HG03280 (cell line): ENCODE results near the gene PLXNC1.

Experiments
- ATAC-seq: cut with Tn5 transposase; IDR thresholded peaks from one replicate; pipeline ENCODE4 v1.9.1; 2021; ENCODE audit warnings: mild to moderate bottlenecking, moderate library complexity; ENCODE audit not compliant: unreplicated experiment

The PLXNC1 gene

DNA sequence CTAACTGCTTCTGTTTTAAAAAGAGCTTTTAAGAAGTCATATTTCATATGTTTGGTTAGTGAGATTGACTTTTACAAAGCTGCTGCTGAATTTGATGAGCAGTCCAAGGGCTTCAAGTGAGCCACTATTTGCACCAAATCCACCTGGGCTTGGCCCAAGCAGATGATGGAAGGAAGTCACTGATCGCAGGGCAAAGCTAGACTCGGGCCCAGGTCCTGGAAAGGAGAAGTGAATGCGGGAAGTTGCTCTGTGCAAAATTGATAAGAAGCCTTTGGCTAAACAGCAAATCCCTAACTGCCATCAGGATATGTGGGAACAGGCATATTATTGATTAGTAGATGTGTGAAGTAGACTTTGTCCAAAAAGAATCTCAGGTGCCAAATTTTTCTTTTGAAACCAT, 30.5 kb downstream of the PLXNC1 start:
- no peak for ATAC-seq

GRCh38 chr12:94179723-94180122, 31.3 kb downstream of the PLXNC1 start:
- ATAC-seq, result no peak

DNA sequence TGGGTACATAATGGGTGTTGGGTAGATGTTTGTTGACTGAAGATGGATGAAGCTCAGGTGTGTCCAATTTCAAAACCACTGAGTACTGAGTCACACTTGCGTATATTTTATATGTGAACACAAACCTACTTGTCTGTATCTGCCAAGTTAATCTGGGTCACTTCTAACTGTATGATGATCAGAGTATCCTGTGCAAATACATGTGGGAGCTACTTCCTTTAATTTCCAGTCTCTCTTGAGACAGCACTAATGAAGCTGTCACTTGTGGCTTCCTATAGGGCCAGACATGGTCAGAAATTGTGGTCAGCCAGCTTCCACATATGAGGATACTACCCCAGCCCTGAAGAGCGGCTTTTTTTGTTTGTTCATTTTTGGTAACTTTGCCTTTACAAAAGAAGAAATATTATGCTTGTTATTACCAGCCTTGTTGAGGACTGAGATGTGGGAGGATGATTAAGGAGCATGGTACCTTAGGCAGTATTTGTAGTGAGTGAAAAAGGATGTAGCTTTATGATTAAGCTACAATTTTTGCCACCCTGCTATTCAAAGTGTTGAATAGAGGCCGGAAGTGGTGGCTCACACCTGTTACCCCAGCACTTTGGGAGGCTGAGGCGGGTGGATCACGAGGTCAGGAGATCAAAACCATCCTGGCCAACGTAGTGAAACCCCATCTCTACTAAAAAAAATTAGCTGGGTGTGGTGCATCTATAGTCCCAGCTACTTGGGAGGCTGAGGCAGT, 32.4 kb downstream of the PLXNC1 start:
- no peak for ATAC-seq

DNA sequence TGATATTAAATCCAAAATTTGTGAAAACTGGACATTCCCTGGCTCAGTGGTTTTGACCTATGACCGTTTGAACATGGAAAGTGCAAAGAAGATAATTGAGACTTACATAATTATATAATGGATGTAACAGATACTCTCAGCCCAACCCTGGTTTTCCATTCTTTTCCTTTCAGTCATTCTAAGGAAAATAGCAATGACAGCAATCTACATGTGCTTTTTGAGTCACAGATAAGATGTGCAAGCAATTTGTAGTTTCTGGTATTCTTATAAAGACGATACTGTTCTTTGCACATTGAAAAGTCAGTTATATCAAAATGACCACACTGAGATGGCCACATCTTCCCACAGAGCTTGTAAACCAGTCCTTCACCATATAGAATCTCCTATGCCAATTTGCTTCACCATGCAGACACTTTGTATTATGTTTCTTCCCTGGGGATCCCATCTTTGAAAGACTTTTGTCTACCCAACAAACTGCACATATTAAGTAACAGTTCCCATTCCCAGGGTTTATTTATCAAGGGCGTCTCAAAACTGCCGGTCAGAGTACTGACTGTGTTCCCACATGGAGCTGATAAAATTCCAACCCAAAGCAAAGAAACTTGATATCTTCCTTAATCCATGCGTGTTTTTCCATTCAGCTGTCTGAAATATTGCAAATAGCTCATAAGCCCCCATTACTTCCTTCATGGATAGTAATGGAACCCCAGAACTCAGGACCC, 34.8 kb downstream of the PLXNC1 start:
- no peak for ATAC-seq

DNA sequence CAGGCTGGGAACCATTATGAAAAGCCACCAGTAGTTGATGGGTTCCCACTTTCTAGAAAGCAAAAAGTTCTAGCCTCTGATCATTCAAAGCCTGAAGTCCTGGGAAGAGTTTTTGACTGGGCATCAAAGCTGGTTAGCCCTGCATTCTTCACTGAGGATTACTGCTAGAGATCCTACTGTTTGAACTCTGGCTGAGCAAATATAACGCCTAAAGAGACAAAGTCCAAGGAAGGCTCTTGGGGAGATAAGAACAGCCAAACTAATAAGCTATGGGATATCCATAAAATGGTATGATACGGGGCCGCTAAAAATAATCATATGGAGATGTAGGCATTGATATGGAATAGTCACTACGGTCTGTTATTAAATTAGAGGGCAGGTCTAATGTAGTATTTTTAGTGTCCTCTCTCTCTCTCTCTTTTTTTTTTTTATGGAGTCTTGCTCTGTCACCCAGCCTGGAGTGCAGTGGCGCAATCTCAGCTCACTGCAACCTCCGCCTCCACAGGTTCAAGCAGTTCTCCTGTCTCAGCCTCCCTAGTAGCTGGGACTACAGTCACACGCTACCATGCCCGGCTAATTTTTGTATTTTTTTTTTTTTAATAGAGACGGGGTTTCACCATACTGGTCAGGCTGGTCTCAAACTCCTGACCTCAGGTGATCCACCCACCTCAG, 35.5 kb downstream of the PLXNC1 start:
- no peak for ATAC-seq

DNA sequence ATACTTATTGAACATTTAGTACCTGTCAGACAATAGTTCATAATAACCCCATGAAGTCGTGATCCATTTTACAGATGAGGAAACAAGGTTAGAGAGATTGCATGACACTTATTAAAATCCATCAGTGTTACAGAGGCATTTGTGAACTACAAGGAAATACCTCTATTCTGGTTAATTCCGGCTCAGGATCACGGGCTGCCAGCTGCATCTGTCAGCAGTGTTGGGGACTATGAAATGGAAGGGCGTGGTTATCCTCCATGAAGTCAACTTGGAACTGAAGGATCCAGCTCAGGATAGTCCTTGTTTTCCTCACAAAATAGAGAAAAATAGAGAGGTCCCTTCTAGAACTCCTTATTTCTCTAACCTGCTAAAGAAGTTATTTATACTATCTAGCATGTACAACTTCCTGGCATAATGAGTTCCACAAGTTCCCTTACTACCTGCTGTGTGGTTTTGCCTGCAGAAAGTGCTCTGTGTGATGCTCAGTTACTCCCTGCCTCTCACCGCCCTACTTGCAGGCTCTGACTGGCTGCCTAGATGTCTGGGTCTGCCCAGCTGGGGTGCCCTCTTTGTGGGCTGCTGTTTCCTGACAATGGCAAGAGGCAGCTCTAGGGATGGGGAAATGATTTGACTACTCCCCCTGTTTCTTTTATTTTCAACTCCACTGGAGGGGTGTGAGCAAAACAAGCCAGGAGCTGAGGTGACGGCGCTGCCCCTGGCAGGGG, 36.8 kb downstream of the PLXNC1 start:
- no peak for ATAC-seq

DNA sequence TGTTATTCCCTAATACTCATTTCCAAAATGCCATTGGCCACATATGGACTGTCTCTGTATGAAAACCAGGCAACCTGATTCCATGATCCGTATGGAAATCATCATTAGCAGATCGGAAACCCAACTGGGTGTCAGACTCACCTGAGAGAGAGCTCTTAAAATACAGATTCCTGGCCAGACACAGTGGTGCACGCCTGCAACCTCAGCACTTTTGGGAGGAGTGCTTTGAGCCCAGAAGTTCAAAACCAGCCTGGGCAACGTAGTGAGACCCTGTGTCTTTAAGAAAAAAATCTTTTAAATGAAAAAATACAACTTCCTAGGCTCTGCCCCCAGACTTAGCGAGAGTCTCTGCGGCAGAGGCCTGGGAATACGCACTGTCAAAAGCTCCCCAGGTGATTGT, 37.4 kb downstream of the PLXNC1 start:
- no peak for ATAC-seq

- ATAC-seq, result no peak
These were observed 38.2 kb downstream of the PLXNC1 start for GRCh38 chr12:94186278-94187241.

DNA sequence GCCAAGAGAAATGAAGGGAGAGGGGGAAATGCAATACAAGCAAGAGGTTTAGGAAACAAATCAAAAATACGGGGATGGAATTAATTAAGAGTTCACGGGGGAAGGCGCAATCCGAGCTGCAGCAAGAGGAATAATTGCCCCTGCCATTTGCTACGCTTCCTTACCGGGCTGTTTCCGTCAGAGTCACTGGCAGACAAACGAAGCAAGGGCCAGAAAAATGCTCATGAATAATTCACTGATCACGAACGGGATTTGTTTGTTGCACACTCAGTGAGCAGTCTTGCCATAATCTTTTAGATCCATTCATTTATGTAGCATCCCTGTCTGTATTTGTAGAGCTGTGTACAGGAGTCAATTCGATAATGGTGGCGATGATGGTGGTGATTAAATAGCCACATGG, 39.0 kb downstream of the PLXNC1 start:
- no peak for ATAC-seq

GRCh38 chr12:94190623-94191022, 42.2 kb downstream of the PLXNC1 start:
- no peak for ATAC-seq

- no peak for ATAC-seq
These were observed 42.6 kb downstream of the PLXNC1 start for GRCh38 chr12:94191023-94191422.

- ATAC-seq, result no peak
These were observed 43.4 kb downstream of the PLXNC1 start for GRCh38 chr12:94191811-94192210.

DNA sequence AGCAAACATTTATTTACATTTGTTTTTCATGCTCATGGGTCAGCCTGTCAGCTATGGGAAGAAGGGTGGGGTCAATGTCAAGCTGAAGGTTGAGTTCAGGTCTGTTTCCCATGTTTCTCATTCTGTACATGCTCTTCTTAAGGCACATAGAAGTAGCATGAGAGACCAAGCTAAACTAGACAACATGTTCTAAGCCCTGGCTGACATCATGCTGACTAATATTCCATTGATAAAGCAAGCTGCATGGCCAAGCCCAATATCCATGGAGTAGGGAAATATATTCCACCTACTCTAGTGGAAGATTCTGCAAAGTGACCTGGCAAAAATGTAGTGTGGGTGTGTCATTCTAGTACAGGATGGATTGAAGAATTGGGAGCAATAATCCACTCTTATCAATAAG, 44.1 kb downstream of the PLXNC1 start:
- ATAC-seq, result no peak

GRCh38 chr12:94193168-94193567, 44.8 kb downstream of the PLXNC1 start:
- ATAC-seq, result no peak

GRCh38 chr12:94195483-94195882, 47.1 kb downstream of the PLXNC1 start:
- no peak for ATAC-seq

GRCh38 chr12:94198469-94198868, 50.1 kb downstream of the PLXNC1 start:
- no peak for ATAC-seq

GRCh38 chr12:94198872-94199271, 50.5 kb downstream of the PLXNC1 start:
- ATAC-seq, result no peak

- ATAC-seq, result no peak
These were observed 51.7 kb downstream of the PLXNC1 start for GRCh38 chr12:94200069-94200468.

- no peak for ATAC-seq
These were observed 52.3 kb downstream of the PLXNC1 start for GRCh38 chr12:94200695-94201094.
